HL-60 (cell line): ENCODE measurements around the gene ZBTB24.

Experiments used
- DNase-seq, 2 experiments: peaks; one replicate each; pipeline ENCODE4 v3.0.0-alpha.2; 2010 to 2020; ENCODE audit warnings: low read depth in 1 of 2, low spot score in 1 of 2
- H3K27ac ChIP-seq: fragments of 250-450 bp; sonication (Bioruptor Pico); replicated peaks from 2 replicates; pipeline ENCODE4 v1.5.1; 2020; ENCODE audit warnings: mild to moderate bottlenecking, moderate library complexity
- H3K27me3 ChIP-seq: fragments of 250-450 bp; sonication (Bioruptor Pico); 2 replicates; pipeline ENCODE4 v1.5.1; 2021; ENCODE audit warnings: mild to moderate bottlenecking, moderate library complexity; ENCODE audit not compliant: insufficient read depth, poor library complexity, severe bottlenecking
- H3K4me3 ChIP-seq: replicated peaks from 2 replicates; pipeline ENCODE4 v1.5.1; 2011; ENCODE audit warnings: mild to moderate bottlenecking, control low read depth, low read length; ENCODE audit not compliant: insufficient read depth
- GABPA ChIP-seq: IDR thresholded peaks from 2 replicates; pipeline ENCODE4 v1.6.1; 2012; ENCODE audit warnings: low read depth
- POLR2AphosphoS5 ChIP-seq: IDR thresholded peaks from 2 replicates; pipeline ENCODE4 v1.6.1; 2012; ENCODE audit warnings: low read depth
- SPI1 ChIP-seq: IDR thresholded peaks from 2 replicates; pipeline ENCODE4 v1.6.1; 2012; ENCODE audit warnings: low read depth, mild to moderate bottlenecking, borderline replicate concordance
- TF ChIP-seq, protein P1 (sequence below): IDR thresholded peaks from 2 replicates; pipeline ENCODE4 v1.6.1; 2012; ENCODE audit warnings: low read depth; ENCODE audit not compliant: insufficient replicate concordance
- TF ChIP-seq, protein P2 (sequence below): IDR thresholded peaks from one replicate; pipeline ENCODE4 v1.5.1; 2011; ENCODE audit warnings: low read length, control low read depth, inconsistent platforms; ENCODE audit not compliant: insufficient read depth

Gene ZBTB24

GRCh38 chr6:109446072-109446471, 36.9 kb downstream of the ZBTB24 start:
- TF ChIP-seq POLR2AphosphoS5 (no peak), SPI1 (no peak), GABPA (no peak)
- TF ChIP-seq, protein P1, sequence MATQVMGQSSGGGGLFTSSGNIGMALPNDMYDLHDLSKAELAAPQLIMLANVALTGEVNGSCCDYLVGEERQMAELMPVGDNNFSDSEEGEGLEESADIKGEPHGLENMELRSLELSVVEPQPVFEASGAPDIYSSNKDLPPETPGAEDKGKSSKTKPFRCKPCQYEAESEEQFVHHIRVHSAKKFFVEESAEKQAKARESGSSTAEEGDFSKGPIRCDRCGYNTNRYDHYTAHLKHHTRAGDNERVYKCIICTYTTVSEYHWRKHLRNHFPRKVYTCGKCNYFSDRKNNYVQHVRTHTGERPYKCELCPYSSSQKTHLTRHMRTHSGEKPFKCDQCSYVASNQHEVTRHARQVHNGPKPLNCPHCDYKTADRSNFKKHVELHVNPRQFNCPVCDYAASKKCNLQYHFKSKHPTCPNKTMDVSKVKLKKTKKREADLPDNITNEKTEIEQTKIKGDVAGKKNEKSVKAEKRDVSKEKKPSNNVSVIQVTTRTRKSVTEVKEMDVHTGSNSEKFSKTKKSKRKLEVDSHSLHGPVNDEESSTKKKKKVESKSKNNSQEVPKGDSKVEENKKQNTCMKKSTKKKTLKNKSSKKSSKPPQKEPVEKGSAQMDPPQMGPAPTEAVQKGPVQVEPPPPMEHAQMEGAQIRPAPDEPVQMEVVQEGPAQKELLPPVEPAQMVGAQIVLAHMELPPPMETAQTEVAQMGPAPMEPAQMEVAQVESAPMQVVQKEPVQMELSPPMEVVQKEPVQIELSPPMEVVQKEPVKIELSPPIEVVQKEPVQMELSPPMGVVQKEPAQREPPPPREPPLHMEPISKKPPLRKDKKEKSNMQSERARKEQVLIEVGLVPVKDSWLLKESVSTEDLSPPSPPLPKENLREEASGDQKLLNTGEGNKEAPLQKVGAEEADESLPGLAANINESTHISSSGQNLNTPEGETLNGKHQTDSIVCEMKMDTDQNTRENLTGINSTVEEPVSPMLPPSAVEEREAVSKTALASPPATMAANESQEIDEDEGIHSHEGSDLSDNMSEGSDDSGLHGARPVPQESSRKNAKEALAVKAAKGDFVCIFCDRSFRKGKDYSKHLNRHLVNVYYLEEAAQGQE: no peak
- TF ChIP-seq, protein P2, sequence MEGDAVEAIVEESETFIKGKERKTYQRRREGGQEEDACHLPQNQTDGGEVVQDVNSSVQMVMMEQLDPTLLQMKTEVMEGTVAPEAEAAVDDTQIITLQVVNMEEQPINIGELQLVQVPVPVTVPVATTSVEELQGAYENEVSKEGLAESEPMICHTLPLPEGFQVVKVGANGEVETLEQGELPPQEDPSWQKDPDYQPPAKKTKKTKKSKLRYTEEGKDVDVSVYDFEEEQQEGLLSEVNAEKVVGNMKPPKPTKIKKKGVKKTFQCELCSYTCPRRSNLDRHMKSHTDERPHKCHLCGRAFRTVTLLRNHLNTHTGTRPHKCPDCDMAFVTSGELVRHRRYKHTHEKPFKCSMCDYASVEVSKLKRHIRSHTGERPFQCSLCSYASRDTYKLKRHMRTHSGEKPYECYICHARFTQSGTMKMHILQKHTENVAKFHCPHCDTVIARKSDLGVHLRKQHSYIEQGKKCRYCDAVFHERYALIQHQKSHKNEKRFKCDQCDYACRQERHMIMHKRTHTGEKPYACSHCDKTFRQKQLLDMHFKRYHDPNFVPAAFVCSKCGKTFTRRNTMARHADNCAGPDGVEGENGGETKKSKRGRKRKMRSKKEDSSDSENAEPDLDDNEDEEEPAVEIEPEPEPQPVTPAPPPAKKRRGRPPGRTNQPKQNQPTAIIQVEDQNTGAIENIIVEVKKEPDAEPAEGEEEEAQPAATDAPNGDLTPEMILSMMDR: no peak
- no peak for DNase-seq
- no peak overlapping the region for H3K4me3 ChIP-seq
- no peaks in the 10 kb centered on the region for H3K27me3 ChIP-seq
- no peak overlapping the region for H3K27ac ChIP-seq

GRCh38 chr6:109445382-109445781, 37.6 kb downstream of the ZBTB24 start:
- H3K4me3 ChIP-seq: no peak overlapping the region
- H3K27ac ChIP-seq: no peak overlapping the region
- no peaks in the 10 kb centered on the region for H3K27me3 ChIP-seq
- TF ChIP-seq SPI1: no peak
- TF ChIP-seq GABPA: no peak
- TF ChIP-seq, protein P2: no peak
- TF ChIP-seq POLR2AphosphoS5: no peak
- TF ChIP-seq, protein P1: no peak
- no peak for DNase-seq

- no peak overlapping the region for H3K27ac ChIP-seq
- no peak overlapping the region for H3K4me3 ChIP-seq
- DNase-seq: no peak
- H3K27me3 ChIP-seq: no peaks in the 10 kb centered on the region
- no peak for TF ChIP-seq POLR2AphosphoS5
- TF ChIP-seq, protein P1: no peak
- TF ChIP-seq, protein P2: no peak
- no peak for TF ChIP-seq GABPA
- no peak for TF ChIP-seq SPI1
These were observed 39.5 kb downstream of the ZBTB24 start for GRCh38 chr6:109443425-109443950.
